GM12878 (cell line): ENCODE data around the gene KCNC1. TPM values are rescaled to one million over a fixed set of nuclear protein-coding genes. Genes with fewer than 3 reads are reported as not detected.

Experiments used
- ATAC-seq: fragments of 200-7000 bp; cut with Tn5 transposase; 3 replicates; pipeline ENCODE4 v1.9.1; 2020; ENCODE audit warnings: mild to moderate bottlenecking, moderate library complexity
- BruUV-seq: library from RNA; stranded (reverse); fragments of 400-500 nt; replicated peaks from 2 replicates; lab custom pipeline; 2021; lab: Mats Ljungman, UMichigan
- CTCF ChIA-PET: fragments of 300-600 bp; sonication (Branson Sonifier 250); formaldehyde crosslinking; extraction: SDS; loops from one replicate; lab custom pipeline; 2021; ENCODE audit warnings: inconsistent platforms; lab: Yijun Ruan, JAX
- POLR2A ChIA-PET: fragments of 350-600 bp; formaldehyde crosslinking; extraction: SDS; loops from one replicate; lab custom pipeline; 2021; ENCODE audit warnings: inconsistent platforms; lab: Charles Lee
- RAD21 ChIA-PET: fragments of 300-600 bp; sonication (Branson Sonifier 250); formaldehyde crosslinking; loops from one replicate; lab custom pipeline; 2023; ENCODE audit warnings: antibody characterized with exemption; ENCODE audit not compliant: unreplicated experiment; lab: Charles Lee
- SMC1A ChIA-PET: fragments of 300-600 bp; sonication (Branson Sonifier 250); formaldehyde crosslinking; loops from one replicate; lab custom pipeline; 2023; ENCODE audit not compliant: unreplicated experiment, uncharacterized antibody; lab: Charles Lee
- DNase-seq: peaks from one replicate; pipeline ENCODE4 v3.0.0-alpha.2; 2011; ENCODE audit warnings: low read depth, low spot score
- FAIRE-seq: peaks from 3 replicates; lab custom pipeline; 2011; peaks lifted over from hg19 to GRCh38; lab: Jason Lieb, UNC
- H2AFZ ChIP-seq: 2 replicates; pipeline ENCODE4 v1.6.0; 2011; ENCODE audit warnings: low read depth, low read length, control low read depth; ENCODE audit not compliant: control insufficient read depth
- H3K27ac ChIP-seq: 2 replicates; pipeline ENCODE4 v1.5.1; 2011; ENCODE audit warnings: control low read depth; ENCODE audit not compliant: control insufficient read depth, insufficient read depth
- H3K27me3 ChIP-seq, 2 experiments: replicated peaks in 1 of 2; 2 replicates each; pipeline versions ENCODE4 v1.6.0 to v1.6.1; 2011; ENCODE audit warnings: low read length in 1 of 2; ENCODE audit not compliant: control insufficient read depth in 2 of 2, insufficient read depth in 2 of 2
- H3K36me3 ChIP-seq, 2 experiments: 2 replicates each; pipeline ENCODE4 v1.5.1; 2011; ENCODE audit warnings: low read length in 1 of 2; ENCODE audit not compliant: control insufficient read depth in 2 of 2, insufficient read depth in 2 of 2
- H3K4me1 ChIP-seq: 2 replicates; pipeline ENCODE4 v1.6.1; 2011; ENCODE audit warnings: mild to moderate bottlenecking, low read length, moderate library complexity, mixed read lengths; ENCODE audit not compliant: control insufficient read depth, insufficient read depth
- H3K4me2 ChIP-seq: 2 replicates; pipeline ENCODE4 v1.6.0; 2011; ENCODE audit warnings: control low read depth; ENCODE audit not compliant: control insufficient read depth, insufficient read depth
- H3K4me3 ChIP-seq: fragments of 200-600 bp; sonication (generic); 2 replicates; pipeline ENCODE4 v1.5.1; 2016
- H3K79me2 ChIP-seq: 2 replicates; pipeline ENCODE4 v1.6.0; 2011; ENCODE audit warnings: low read length; ENCODE audit not compliant: control insufficient read depth, insufficient read depth
- H3K9ac ChIP-seq: 2 replicates; pipeline ENCODE4 v1.8.0; 2011; ENCODE audit warnings: low read length, control low read depth, mixed read lengths; ENCODE audit not compliant: control insufficient read depth, insufficient read depth
- H3K9me3 ChIP-seq: replicated peaks from 3 replicates; pipeline ENCODE4 v1.5.1; 2011; ENCODE audit warnings: mild to moderate bottlenecking, low read length; ENCODE audit not compliant: control insufficient read depth, insufficient read depth
- H4K20me1 ChIP-seq: 2 replicates; pipeline ENCODE4 v1.6.0; 2011; ENCODE audit not compliant: control insufficient read depth, insufficient read depth
- ASH2L ChIP-seq: fragments of 300-600, 200-600 bp; sonication (generic); IDR thresholded peaks from 2 replicates; pipeline ENCODE4 v1.6.1; 2017; ENCODE audit warnings: low read depth, mild to moderate bottlenecking, borderline replicate concordance
- CBFB ChIP-seq: IDR thresholded peaks from 2 replicates; pipeline ENCODE4 v1.6.1; 2016; ENCODE audit warnings: antibody characterized with exemption, low read depth
- CREB1 ChIP-seq: IDR thresholded peaks from 2 replicates; pipeline ENCODE4 v1.6.1; 2012; ENCODE audit warnings: low read depth, mild to moderate bottlenecking, inconsistent platforms
- ETV6 ChIP-seq, 2 experiments: fragments of 450-650 bp in 1 of 2; IDR thresholded peaks in 1 of 2; conservative IDR thresholded peaks in 1 of 2; 2 replicates each; pipeline ENCODE4 v1.6.1; 2014; ENCODE audit warnings: antibody characterized with exemption in 1 of 2, borderline replicate concordance in 1 of 2, low read depth in 1 of 2, mild to moderate bottlenecking in 1 of 2, moderate library complexity in 1 of 2
- MYB ChIP-seq: fragments of 150-350 bp; IDR thresholded peaks from 2 replicates; pipeline ENCODE4 v1.6.1; 2014; ENCODE audit warnings: mild to moderate bottlenecking, low read depth, low read length, borderline replicate concordance
- NBN ChIP-seq: fragments of 450-650 bp; IDR thresholded peaks from 2 replicates; pipeline ENCODE4 v1.6.1; 2016
- NR2F1 ChIP-seq: fragments of 450-650 bp; conservative IDR thresholded peaks from 2 replicates; pipeline ENCODE4 v1.6.1; 2017; ENCODE audit warnings: mild to moderate bottlenecking
- RB1 ChIP-seq: fragments of 450-650 bp; formaldehyde crosslinking; IDR thresholded peaks from 2 replicates; pipeline ENCODE4 v1.6.1; 2017; ENCODE audit warnings: mild to moderate bottlenecking, borderline replicate concordance
- RELB ChIP-seq: fragments of 450-650 bp; IDR thresholded peaks from 2 replicates; pipeline ENCODE4 v1.6.1; 2017; ENCODE audit warnings: low read depth, mild to moderate bottlenecking, moderate library complexity
- TAF1 ChIP-seq: IDR thresholded peaks from 2 replicates; pipeline ENCODE4 v1.6.1; 2011; ENCODE audit warnings: mild to moderate bottlenecking, low read depth, low read length, borderline replicate concordance
- ZBTB4 ChIP-seq: fragments of 450-650 bp; formaldehyde crosslinking; IDR thresholded peaks from 2 replicates; pipeline ENCODE4 v1.4.0; 2022; ENCODE audit warnings: mild to moderate bottlenecking, moderate library complexity
- WGBS: methylation state at CpG from one replicate; pipeline ENCODE4 v1.1.6; 2016; ENCODE audit warnings: low lambda C conversion rate; ENCODE audit not compliant: insufficient replicate concordance, insufficient coverage; ENCODE audit errors: missing lambda C conversion rate; 5-methylcytosine and 5-hydroxymethylcytosine counted together
- in situ Hi-C: fragments of 300-500 bp; cut with MboI; formaldehyde crosslinking; loops from 9 replicates; pipeline ENCODE4 v1.14.3; 2018; ENCODE audit warnings: mixed read lengths
- intact Hi-C: fragments of 100-400 bp; cut with micrococcal nuclease; formaldehyde crosslinking; loops from one replicate; pipeline ENCODE4 v1.14.2; 2022; ENCODE audit not compliant: unreplicated experiment
- polyA plus RNA-seq, 11 experiments: library from polyadenylated mRNA; depleted of rRNA in 4 of 11; unstranded in 6 of 11; stranded (reverse) in 5 of 11; fragments of >200 nt; fragmentation: Nextera tagmentation in 4 of 11; fragmentation: Illumina TruSeq in 1 of 11; extraction: Ambion mirVana in 4 of 11; extraction: Trizol in 1 of 11; gene quantifications; 1 replicate in 1 of 11; 2 replicates in 10 of 11; pipeline versions ENCODE4 v1.2.1 to v1.2.3, GENCODE V29; 2011 to 2016; ENCODE audit warnings: inconsistent platforms in 2 of 11, missing spikeins in 2 of 11, low read depth in 1 of 11
- total RNA-seq, 4 experiments: library from RNA; depleted of rRNA in 3 of 4; stranded (reverse); fragments of >200 nt in 3 of 4; fragmentation: Illumina TruSeq in 1 of 4; extraction: Trizol in 1 of 4; gene quantifications; 2 replicates each; pipeline versions ENCODE4 v1.2.1 to v1.2.3, GENCODE V29; 2013 to 2021
- TF ChIP-seq, protein P1 (sequence below): IDR thresholded peaks from 2 replicates; pipeline ENCODE4 v1.6.1; 2011; ENCODE audit warnings: borderline replicate concordance, low read depth, mild to moderate bottlenecking, moderate library complexity, low read length; ENCODE audit not compliant: insufficient read depth, poor library complexity, severe bottlenecking
- TF ChIP-seq, protein P2 (sequence below): fragments of 450-650 bp; IDR thresholded peaks from 2 replicates; pipeline ENCODE4 v1.6.1; 2017; ENCODE audit warnings: borderline replicate concordance

Gene KCNC1
- total and polyA plus RNA-seq, 10 of the 15 experiments (the other 5 are each of a cell fraction or from before 2014, with no cell fraction given): 0.27 to 0.34 TPM; not detected in 8

- POLR2A ChIA-PET: no interaction called here
- SMC1A ChIA-PET: no interaction called here
- no peak overlapping the region for H3K9ac ChIP-seq
- no peak overlapping the region for H3K4me3 ChIP-seq
- no peaks in the 10 kb centered on the region for H3K4me1 ChIP-seq
- intact Hi-C loops: no loop called here
- no peak overlapping the region for H3K27ac ChIP-seq
- BruUV-seq: no TSS peak
- H3K4me2 ChIP-seq: no peak overlapping the region
- FAIRE-seq: no peak
- H3K27me3 ChIP-seq: no peaks in the 10 kb centered on the region
- RAD21 ChIA-PET: no interaction called here
- H3K9me3 ChIP-seq: no peaks in the 10 kb centered on the region
- no peak for ATAC-seq
- no peaks in the 10 kb centered on the region for H4K20me1 ChIP-seq
- CTCF ChIA-PET: no interaction called here
- in situ Hi-C loops: no loop called here
- WGBS: 100% methylated on average over 1 of the region's 1 CpG
- no peaks in the 10 kb centered on the region for H3K36me3 ChIP-seq
- no peak for DNase-seq
- H3K79me2 ChIP-seq: no peaks in the 10 kb centered on the region
- H2AFZ ChIP-seq: no peak overlapping the region
- no peak for TF ChIP-seq NR2F1
- TF ChIP-seq, protein P1, sequence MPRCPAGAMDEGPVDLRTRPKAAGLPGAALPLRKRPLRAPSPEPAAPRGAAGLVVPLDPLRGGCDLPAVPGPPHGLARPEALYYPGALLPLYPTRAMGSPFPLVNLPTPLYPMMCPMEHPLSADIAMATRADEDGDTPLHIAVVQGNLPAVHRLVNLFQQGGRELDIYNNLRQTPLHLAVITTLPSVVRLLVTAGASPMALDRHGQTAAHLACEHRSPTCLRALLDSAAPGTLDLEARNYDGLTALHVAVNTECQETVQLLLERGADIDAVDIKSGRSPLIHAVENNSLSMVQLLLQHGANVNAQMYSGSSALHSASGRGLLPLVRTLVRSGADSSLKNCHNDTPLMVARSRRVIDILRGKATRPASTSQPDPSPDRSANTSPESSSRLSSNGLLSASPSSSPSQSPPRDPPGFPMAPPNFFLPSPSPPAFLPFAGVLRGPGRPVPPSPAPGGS: no peak
- TF ChIP-seq ASH2L: no peak
- TF ChIP-seq MYB: no peak
- TF ChIP-seq RELB: no peak
- TF ChIP-seq TAF1: no peak
- TF ChIP-seq ZBTB4: no peak
- TF ChIP-seq NBN: no peak
- TF ChIP-seq CBFB: no peak
- no peak for TF ChIP-seq CREB1
- TF ChIP-seq, protein P2, sequence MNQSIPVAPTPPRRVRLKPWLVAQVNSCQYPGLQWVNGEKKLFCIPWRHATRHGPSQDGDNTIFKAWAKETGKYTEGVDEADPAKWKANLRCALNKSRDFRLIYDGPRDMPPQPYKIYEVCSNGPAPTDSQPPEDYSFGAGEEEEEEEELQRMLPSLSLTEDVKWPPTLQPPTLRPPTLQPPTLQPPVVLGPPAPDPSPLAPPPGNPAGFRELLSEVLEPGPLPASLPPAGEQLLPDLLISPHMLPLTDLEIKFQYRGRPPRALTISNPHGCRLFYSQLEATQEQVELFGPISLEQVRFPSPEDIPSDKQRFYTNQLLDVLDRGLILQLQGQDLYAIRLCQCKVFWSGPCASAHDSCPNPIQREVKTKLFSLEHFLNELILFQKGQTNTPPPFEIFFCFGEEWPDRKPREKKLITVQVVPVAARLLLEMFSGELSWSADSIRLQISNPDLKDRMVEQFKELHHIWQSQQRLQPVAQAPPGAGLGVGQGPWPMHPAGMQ: no peak
- no peak for TF ChIP-seq RB1
- TF ChIP-seq ETV6 (conservative IDR thresholded peaks at IDR 0.05 in 1 of 2, IDR thresholded peaks at IDR 0.05 in 1 of 2; ENCODE audit: borderline replicate concordance in 1 of 2, low read depth in 1 of 2): no peak
Measured at GRCh38 chr11:17814546-17814945, 80.0 kb downstream of the KCNC1 start.
